Prostate gland (tissue), 2 donors: ENCODE measurements around the gene SMAD5. TPM values are rescaled to one million over a fixed set of nuclear protein-coding genes. Genes with fewer than 3 reads are reported as not detected.

ENCODE experiments used
- DNase-seq: peaks from one replicate; pipeline ENCODE4 v3.0.0-alpha.2; 2019; ENCODE audit warnings: low spot score
- H3K27ac ChIP-seq, 2 donors: fragments of 200-600 bp; sonication (generic); 2 replicates each; pipeline ENCODE4 v1.5.1; 2017 to 2019
- H3K27me3 ChIP-seq: fragments of 200-600 bp; sonication (generic); replicated peaks from 2 replicates; pipeline ENCODE4 v1.5.1; 2019; ENCODE audit not compliant: insufficient read depth
- H3K36me3 ChIP-seq, 2 donors: fragments of 200-600 bp; sonication (generic); 1 replicate in 1 of 2; 2 replicates in 1 of 2; pipeline versions ENCODE4 v1.5.1 to v1.8.1; 2017 to 2019
- H3K4me1 ChIP-seq: fragments of 200-600 bp; sonication (generic); replicated peaks from 2 replicates; pipeline ENCODE4 v1.5.1; 2019
- H3K4me3 ChIP-seq, 2 donors: fragments of 200-600 bp; sonication (generic); 2 replicates each; pipeline ENCODE4 v1.5.1; 2017 to 2019
- H3K9me3 ChIP-seq: fragments of 200-600 bp; sonication (generic); 2 replicates; pipeline ENCODE4 v1.5.1; 2017
- CTCF ChIP-seq, 4 experiments: fragments of 200-600 bp in 2 of 4; fragments of 450-650 bp in 2 of 4; sonication (generic) in 2 of 4; IDR thresholded peaks; 1 replicate in 3 of 4; 2 replicates in 1 of 4; pipeline ENCODE4 v1.5.1; 2016 to 2019; ENCODE audit warnings: antibody characterized with exemption in 4 of 4, mild to moderate bottlenecking in 2 of 4, moderate library complexity in 2 of 4
- POLR2A ChIP-seq: fragments of 450-650 bp; IDR thresholded peaks from one replicate; pipeline ENCODE4 v1.6.1; 2016; ENCODE audit warnings: antibody characterized with exemption, mild to moderate bottlenecking
- POLR2AphosphoS5 ChIP-seq: sonication (generic); formaldehyde crosslinking; IDR thresholded peaks from one replicate; pipeline ENCODE4 v1.6.1; 2017; ENCODE audit warnings: antibody characterized with exemption
- WGBS: methylation state at CpG from one replicate; pipeline ENCODE4 v1.1.5; 2018; 5-methylcytosine and 5-hydroxymethylcytosine counted together
- intact Hi-C: fragments of 100-400 bp; cut with DNase I; formaldehyde crosslinking; loops from one replicate; pipeline ENCODE4 v1.14.2; 2022
- total RNA-seq, 2 donors: library from RNA; depleted of rRNA; stranded (reverse); fragments of >200 nt; gene quantifications; one replicate each; pipeline ENCODE4 v1.1.0, GENCODE V29; 2016

The SMAD5 gene
- total RNA-seq, 2 donors from 2014 or later, result 34.2 to 37.3 TPM

- no peak overlapping the region for H3K27ac ChIP-seq
- no peak for TF ChIP-seq POLR2A
- no peak for TF ChIP-seq POLR2AphosphoS5
- no peak for TF ChIP-seq CTCF (IDR thresholded peaks at IDR 0.05)
- intact Hi-C loops, result no loop called here
- WGBS, result 100% methylated on average over 1 of the region's 1 CpG
- H3K4me3 ChIP-seq, result no peak overlapping the region
- H3K4me1 ChIP-seq, result no peaks in the 10 kb centered on the region
- no peaks in the 10 kb centered on the region for H3K27me3 ChIP-seq
- H3K9me3 ChIP-seq, result no peaks in the 10 kb centered on the region
- DNase-seq, result no peak
- no peaks in the 10 kb centered on the region for H3K36me3 ChIP-seq
Observed at GRCh38 chr5:136155761-136156160, 23.1 kb downstream of the SMAD5 start.

GRCh38 chr5:136157514-136157913 lies 24.9 kb downstream of the SMAD5 start:
- Histone ChIP-seq H3K9me3 (no peaks in the 10 kb centered on the region), H3K27ac (no peak overlapping the region), H3K36me3 (no peaks in the 10 kb centered on the region), H3K4me1 (no peaks in the 10 kb centered on the region), H3K4me3 (no peak overlapping the region), H3K27me3 (no peaks in the 10 kb centered on the region)
- 96% methylated on average over 5 of the region's 5 CpGs for WGBS
- intact Hi-C loops, result no loop called here
- no peak for TF ChIP-seq CTCF (IDR thresholded peaks at IDR 0.05)
- no peak for TF ChIP-seq POLR2AphosphoS5
- TF ChIP-seq POLR2A, result no peak
- no peak for DNase-seq

GRCh38 chr5:136159457-136159856 lies 26.8 kb downstream of the SMAD5 start:
- Histone ChIP-seq H3K9me3 (no peaks in the 10 kb centered on the region), H3K4me3 (no peak overlapping the region), H3K4me1 (no peaks in the 10 kb centered on the region), H3K27ac (no peak overlapping the region), H3K36me3 (no peaks in the 10 kb centered on the region), H3K27me3 (no peaks in the 10 kb centered on the region)
- TF ChIP-seq CTCF (IDR thresholded peaks at IDR 0.05) (no peak), POLR2A (no peak), POLR2AphosphoS5 (no peak)
- intact Hi-C loops, result no loop called here
- no peak for DNase-seq
- 45% methylated on average over 3 of the region's 3 CpGs for WGBS

GRCh38 chr5:136162008-136162407 lies 29.4 kb downstream of the SMAD5 start:
- WGBS, result 27% methylated on average over 4 of the region's 4 CpGs
- Histone ChIP-seq H3K4me1 (no peaks in the 10 kb centered on the region), H3K9me3 (no peaks in the 10 kb centered on the region), H3K27me3 (no peaks in the 10 kb centered on the region), H3K27ac (no peak overlapping the region), H3K36me3 (no peaks in the 10 kb centered on the region), H3K4me3 (no peak overlapping the region)
- no peak for DNase-seq
- intact Hi-C loops, result no loop called here
- TF ChIP-seq POLR2A (no peak), CTCF (IDR thresholded peaks at IDR 0.05) (no peak), POLR2AphosphoS5 (no peak)

- no peak overlapping the region for H3K27ac ChIP-seq
- TF ChIP-seq POLR2A (no peak), POLR2AphosphoS5 (no peak), CTCF (IDR thresholded peaks at IDR 0.05) (no peak)
- intact Hi-C loops, result no loop called here
- H3K9me3 ChIP-seq, result no peaks in the 10 kb centered on the region
- no peaks in the 10 kb centered on the region for H3K36me3 ChIP-seq
- WGBS, result 74% methylated on average over 1 of the region's 1 CpG
- no peaks in the 10 kb centered on the region for H3K4me1 ChIP-seq
- no peak for DNase-seq
- H3K27me3 ChIP-seq, result no peaks in the 10 kb centered on the region
- no peak overlapping the region for H3K4me3 ChIP-seq
Observed at GRCh38 chr5:136164226-136164625, 31.6 kb downstream of the SMAD5 start.
